H1 (cell line): ENCODE results near the gene WDR31. TPM values are rescaled to one million over a fixed set of nuclear protein-coding genes. Genes with fewer than 3 reads are reported as not detected.

Experiments used
- CTCF ChIA-PET: fragments of 300-600 bp; sonication (Branson Sonifier 250); formaldehyde crosslinking; loops from one replicate; lab custom pipeline; 2021; ENCODE audit not compliant: partially characterized antibody; lab: Charles Lee
- POLR2A ChIA-PET: fragments of 300-600 bp; sonication (Branson Sonifier 250); formaldehyde crosslinking; loops from one replicate; lab custom pipeline; 2021; ENCODE audit warnings: inconsistent platforms; ENCODE audit not compliant: partially characterized antibody; lab: Charles Lee
- DNase-seq, 2 experiments: peaks; one replicate each; pipeline versions ENCODE4 v3.0.0 to v3.0.0-alpha.2; 2010 to 2022; ENCODE audit warnings: low spot score in 2 of 2, low read depth in 1 of 2, mixed read lengths in 1 of 2
- FAIRE-seq: peaks from 2 replicates; lab custom pipeline; 2011; peaks lifted over from hg19 to GRCh38; lab: Jason Lieb, UNC
- H2AFZ ChIP-seq: 2 replicates; pipeline ENCODE4 v1.8.1; 2012; ENCODE audit warnings: low read length, inconsistent platforms
- H2AK5ac ChIP-seq: 2 replicates; pipeline ENCODE4 v1.6.1; 2013; ENCODE audit warnings: low read depth, low read length
- H2BK120ac ChIP-seq: replicated peaks from 2 replicates; pipeline ENCODE3; 2013; ENCODE audit warnings: low read depth, low read length, inconsistent platforms
- H2BK12ac ChIP-seq: 2 replicates; pipeline ENCODE4 v1.6.1; 2013; ENCODE audit warnings: low read depth, low read length
- H2BK15ac ChIP-seq: 2 replicates; pipeline ENCODE4 v1.6.1; 2013; ENCODE audit warnings: low read length
- H2BK20ac ChIP-seq: 2 replicates; pipeline ENCODE4 v1.6.1; 2013; ENCODE audit warnings: low read length
- H2BK5ac ChIP-seq: 2 replicates; pipeline ENCODE4 v1.6.1; 2013; ENCODE audit warnings: low read depth, low read length
- H3K14ac ChIP-seq: 2 replicates; pipeline ENCODE4 v1.6.1; 2013; ENCODE audit warnings: inconsistent platforms; ENCODE audit not compliant: insufficient read length
- H3K18ac ChIP-seq: 2 replicates; pipeline ENCODE4 v1.6.1; 2013; ENCODE audit warnings: low read length; ENCODE audit errors: extremely low read depth
- H3K23ac ChIP-seq: 2 replicates; pipeline ENCODE4 v1.6.1; 2013; ENCODE audit warnings: inconsistent platforms; ENCODE audit not compliant: insufficient read length
- H3K23me2 ChIP-seq: 2 replicates; pipeline ENCODE4 v1.6.1; 2013; ENCODE audit warnings: low read depth, low read length
- H3K27ac ChIP-seq: 2 replicates; pipeline ENCODE4 v1.6.1; 2011; ENCODE audit warnings: low read depth, low read length, inconsistent platforms
- H3K27me3 ChIP-seq, 4 experiments: replicated peaks in 1 of 4; 1 replicate in 1 of 4; 2 replicates in 3 of 4; pipeline versions ENCODE4 v1.6.1 to v1.8.1; 2011 to 2013; ENCODE audit warnings: low read length in 3 of 4, mild to moderate bottlenecking in 3 of 4, inconsistent platforms in 2 of 4, mixed read lengths in 2 of 4, moderate library complexity in 1 of 4; ENCODE audit not compliant: control insufficient read depth in 3 of 4, insufficient read depth in 3 of 4; ENCODE audit errors: extremely low read depth in 1 of 4
- H3K36me3 ChIP-seq, 4 experiments: 2 replicates each; pipeline versions ENCODE4 v1.6.1 to v1.8.1; 2011 to 2013; ENCODE audit warnings: mild to moderate bottlenecking in 4 of 4, low read length in 3 of 4, moderate library complexity in 2 of 4, control low read depth in 1 of 4, inconsistent platforms in 1 of 4; ENCODE audit not compliant: insufficient read depth in 4 of 4, control insufficient read depth in 2 of 4
- H3K4ac ChIP-seq: replicated peaks from 2 replicates; pipeline ENCODE3; 2013; ENCODE audit warnings: low read length, low read depth, mixed read lengths, inconsistent platforms; ENCODE audit not compliant: insufficient read length
- H3K4me1 ChIP-seq, 4 experiments: replicated peaks in 1 of 4; 1 replicate in 1 of 4; 2 replicates in 3 of 4; pipeline versions ENCODE4 v1.6.1 to v1.8.1; 2011 to 2013; ENCODE audit warnings: low read length in 3 of 4, inconsistent platforms in 2 of 4, mixed read lengths in 1 of 4; ENCODE audit not compliant: insufficient read depth in 4 of 4, control insufficient read depth in 3 of 4
- H3K4me2 ChIP-seq, 2 experiments: 2 replicates each; pipeline versions ENCODE4 v1.6.1 to v1.8.1; 2011 to 2013; ENCODE audit warnings: low read depth in 2 of 2, low read length in 2 of 2, control low read depth in 1 of 2, inconsistent platforms in 1 of 2, mild to moderate bottlenecking in 1 of 2; ENCODE audit not compliant: insufficient read depth in 1 of 2
- H3K4me3 ChIP-seq, 4 experiments: fragments of 200-600, 300-600 bp in 1 of 4; sonication (generic), shearing (Covaris generic), sonication (Bioruptor Twin) in 1 of 4; 2 replicates each; pipeline versions ENCODE4 v1.5.1 to v1.8.1; 2011 to 2016; ENCODE audit warnings: low read length in 4 of 4, low read depth in 3 of 4, control low read depth in 2 of 4, inconsistent platforms in 2 of 4, mild to moderate bottlenecking in 2 of 4, mixed read lengths in 1 of 4, moderate library complexity in 1 of 4; ENCODE audit not compliant: insufficient read depth in 2 of 4; ENCODE audit errors: extremely low read depth in 1 of 4
- H3K56ac ChIP-seq: replicated peaks from 2 replicates; pipeline ENCODE3; 2013; ENCODE audit warnings: low read depth, mild to moderate bottlenecking, mixed read lengths, low read length, inconsistent platforms; ENCODE audit not compliant: insufficient read length
- H3K79me1 ChIP-seq: 2 replicates; pipeline ENCODE4 v1.6.1; 2013; ENCODE audit warnings: low read depth, low read length, control low read depth
- H3K79me2 ChIP-seq, 2 experiments: 2 replicates each; pipeline versions ENCODE4 v1.6.1 to v1.8.1; 2012 to 2013; ENCODE audit warnings: low read length in 2 of 2, mild to moderate bottlenecking in 2 of 2, inconsistent platforms in 1 of 2; ENCODE audit not compliant: insufficient read depth in 2 of 2, control insufficient read depth in 1 of 2
- H3K9ac ChIP-seq, 4 experiments: replicated peaks in 1 of 4; 1 replicate in 1 of 4; 2 replicates in 3 of 4; pipeline versions ENCODE4 v1.6.1 to v1.8.1; 2011 to 2013; ENCODE audit warnings: low read depth in 3 of 4, low read length in 3 of 4, control low read depth in 2 of 4, mild to moderate bottlenecking in 2 of 4, moderate library complexity in 2 of 4, inconsistent platforms in 1 of 4; ENCODE audit errors: extremely low read depth in 1 of 4
- H3K9me3 ChIP-seq, 2 experiments: 2 replicates each; pipeline versions ENCODE4 v1.6.1 to v1.8.1; 2012 to 2013; ENCODE audit warnings: mild to moderate bottlenecking in 2 of 2, moderate library complexity in 2 of 2, control low read depth in 1 of 2, inconsistent platforms in 1 of 2, low read depth in 1 of 2, low read length in 1 of 2, mixed read lengths in 1 of 2; ENCODE audit not compliant: insufficient read depth in 2 of 2
- H4K20me1 ChIP-seq, 2 experiments: replicated peaks in 1 of 2; 2 replicates each; pipeline versions ENCODE3 to v1.8.1; 2011 to 2013; ENCODE audit warnings: inconsistent platforms in 2 of 2, low read length in 2 of 2, mild to moderate bottlenecking in 1 of 2; ENCODE audit not compliant: insufficient read depth in 2 of 2, control insufficient read depth in 1 of 2
- H4K5ac ChIP-seq: 2 replicates; pipeline ENCODE4 v1.6.1; 2013; ENCODE audit warnings: low read length, low read depth, mixed read lengths, inconsistent platforms; ENCODE audit not compliant: insufficient read length
- H4K8ac ChIP-seq: 2 replicates; pipeline ENCODE4 v1.8.0; 2013; ENCODE audit warnings: mild to moderate bottlenecking, moderate library complexity, low read length, inconsistent platforms; ENCODE audit not compliant: insufficient read depth; ENCODE audit errors: extremely low read depth
- H4K91ac ChIP-seq: replicated peaks from 2 replicates; pipeline ENCODE3; 2013; ENCODE audit warnings: low read length, mixed read lengths, inconsistent platforms; ENCODE audit not compliant: insufficient read length
- BRCA1 ChIP-seq: IDR thresholded peaks from 2 replicates; pipeline ENCODE4 v1.6.1; 2012; ENCODE audit warnings: low read depth, low read length, improper control_type of control experiment
- CEBPB ChIP-seq: IDR thresholded peaks from 2 replicates; pipeline ENCODE4 v1.6.1; 2012; ENCODE audit warnings: low read depth, low read length
- CREB1 ChIP-seq: IDR thresholded peaks from 2 replicates; pipeline ENCODE4 v1.6.1; 2012; ENCODE audit warnings: inconsistent platforms
- HDAC6 ChIP-seq: IDR thresholded peaks from one replicate; pipeline ENCODE4 v1.7.1; 2012; ENCODE audit warnings: low read depth, mild to moderate bottlenecking, inconsistent platforms, low read length, moderate library complexity
- KDM1A ChIP-seq: fragments of 200-600, 300-600 bp; sonication (generic); IDR thresholded peaks from 2 replicates; pipeline ENCODE4 v1.7.1; 2016; ENCODE audit warnings: mild to moderate bottlenecking, low read length, borderline replicate concordance
- KDM4A ChIP-seq: IDR thresholded peaks from one replicate; pipeline ENCODE4 v1.7.1; 2012; ENCODE audit warnings: low read depth, mild to moderate bottlenecking, moderate library complexity, low read length, inconsistent platforms; ENCODE audit not compliant: severe bottlenecking
- NRF1 ChIP-seq: IDR thresholded peaks from 2 replicates; pipeline ENCODE4 v1.6.1; 2011; ENCODE audit warnings: mild to moderate bottlenecking, low read depth, low read length, improper control_type of control experiment
- POLR2A ChIP-seq, 2 experiments: IDR thresholded peaks; 1 replicate in 1 of 2; 2 replicates in 1 of 2; pipeline ENCODE4 v1.6.1; 2011; ENCODE audit warnings: low read depth in 2 of 2, low read length in 2 of 2, mild to moderate bottlenecking in 2 of 2; ENCODE audit errors: control extremely low read depth in 1 of 2
- POU5F1 ChIP-seq: IDR thresholded peaks from 2 replicates; pipeline ENCODE4 v1.6.1; 2011; ENCODE audit warnings: low read depth, mild to moderate bottlenecking, low read length, moderate library complexity
- RXRA ChIP-seq: IDR thresholded peaks from 2 replicates; pipeline ENCODE4 v1.6.1; 2011; ENCODE audit warnings: low read depth, mild to moderate bottlenecking, low read length, moderate library complexity; ENCODE audit not compliant: insufficient read depth
- SP4 ChIP-seq: IDR thresholded peaks from 2 replicates; pipeline ENCODE4 v1.6.1; 2012; ENCODE audit warnings: low read length, inconsistent platforms
- TAF7 ChIP-seq: optimal IDR thresholded peaks from 2 replicates; pipeline ENCODE3; 2011; ENCODE audit warnings: low read depth, mild to moderate bottlenecking, inconsistent platforms, low read length, moderate library complexity, borderline replicate concordance
- WGBS, 2 experiments: shearing (Covaris generic) in 1 of 2; methylation state at CpG; one replicate each; pipeline versions ENCODE4 v1.1.6 to v1.1.7; 2013 to 2015; ENCODE audit warnings: low lambda C conversion rate in 2 of 2, mixed read lengths in 2 of 2, inconsistent platforms in 1 of 2, low coverage in 1 of 2, missing lambda C conversion rate in 1 of 2; ENCODE audit not compliant: insufficient replicate concordance in 2 of 2, insufficient coverage in 1 of 2, insufficient read length in 1 of 2; ENCODE audit errors: extremely low coverage in 1 of 2, missing lambda C conversion rate in 1 of 2; 5-methylcytosine and 5-hydroxymethylcytosine counted together
- polyA plus RNA-seq, 7 experiments: library from polyadenylated mRNA; depleted of rRNA in 3 of 7; stranded (reverse) in 5 of 7; unstranded in 2 of 7; fragments of >200 nt in 5 of 7; fragments of 200-250 nt in 2 of 7; gene quantifications; 1 replicate in 5 of 7; 2 replicates in 1 of 7; 4 replicates in 1 of 7; pipeline versions ENCODE4 v1.2.1 to v1.2.3, GENCODE V29; 2011 to 2013; ENCODE audit warnings: missing spikeins in 2 of 7, mixed read lengths in 2 of 7
- total RNA-seq: library from RNA; stranded (reverse); fragmentation: NEBNext Ultra II Directional; extraction: Animal tissue kit (Norgen Biotek cat#: 25700); gene quantifications from 2 replicates; pipeline ENCODE4 v1.2.1, GENCODE V29; 2021

The WDR31 gene
- total and polyA plus RNA-seq, 2 of the 8 experiments (the other 6 are each of a cell fraction or from before 2014, with no cell fraction given), result 0.27 to 0.28 TPM

- POLR2A ChIA-PET, result interaction anchor here (1.0 to 1.5 kb wide), 3 partner anchors 8 to 14 kb away, joined by 3 to 5 read pairs (median 4); partner anchors contain the start of genes CDC26 and PRPF4
- WGBS, 2 experiments, result 89% methylated on average over 6 of the region's 6 CpGs; no CpG with 5 or more reads in 1 of the 2 experiments
- no peaks in the 10 kb centered on the region for H3K79me1 ChIP-seq
These were observed 49.9 kb downstream of the WDR31 start for GRCh38 chr9:113290052-113290607.

More at GRCh38 chr9:113290052-113290607, 49.9 kb downstream of the WDR31 start:
- no peaks in the 10 kb centered on the region for H3K79me2 ChIP-seq
- DNase-seq (no peak), FAIRE-seq (no peak)
- TF ChIP-seq RXRA (no peak), KDM4A (no peak), KDM1A (no peak), SP4 (no peak), BRCA1 (no peak), TAF7 (no peak), POU5F1 (no peak), POLR2A (IDR thresholded peaks at IDR 0.05; ENCODE audit: control extremely low read depth in 1 of 2, low read depth in 2 of 2, low read length in 2 of 2) (no peak), CREB1 (no peak), CEBPB (no peak), HDAC6 (no peak), NRF1 (no peak)
- H3K18ac ChIP-seq, result no peak overlapping the region
- H3K4me3 ChIP-seq, result no peak overlapping the region
- no peak overlapping the region for H3K4me2 ChIP-seq
- no peak overlapping the region for H2BK5ac ChIP-seq
- H3K9me3 ChIP-seq, result no peaks in the 10 kb centered on the region
- no peak overlapping the region for H2AK5ac ChIP-seq
- no peak overlapping the region for H3K56ac ChIP-seq
- CTCF ChIA-PET, result interaction anchor here (0.6 kb wide), 1 partner anchor 50 kb away, joined by 3 read pairs; the partner anchor contains the start of gene WDR31
- H2BK15ac ChIP-seq, result no peak overlapping the region
- H2BK20ac ChIP-seq, result no peak overlapping the region
- no peak overlapping the region for H3K27ac ChIP-seq
- no peak overlapping the region for H3K9ac ChIP-seq
- no peaks in the 10 kb centered on the region for H3K4me1 ChIP-seq
- H3K27me3 ChIP-seq, result no peaks in the 10 kb centered on the region
- H2BK120ac ChIP-seq, result no peak overlapping the region
- H3K23me2 ChIP-seq, result no peaks in the 10 kb centered on the region
- H4K20me1 ChIP-seq, result peaks cover 0 to 3% of the 10 kb centered on the region in 2 experiments
- H3K36me3 ChIP-seq, result peaks cover 28 to 76% (median 68%) of the 10 kb centered on the region in 4 experiments
- no peak overlapping the region for H3K23ac ChIP-seq
- no peak overlapping the region for H2BK12ac ChIP-seq
- H4K91ac ChIP-seq, result no peak overlapping the region
- no peak overlapping the region for H3K14ac ChIP-seq
- no peak overlapping the region for H2AFZ ChIP-seq
- no peak overlapping the region for H4K5ac ChIP-seq
- no peak overlapping the region for H4K8ac ChIP-seq
- no peak overlapping the region for H3K4ac ChIP-seq
